ENCODE data around the gene IFIH1. TPM values are rescaled to one million over a fixed set of nuclear protein-coding genes. Genes with fewer than 3 reads are reported as not detected.

The IFIH1 gene
- total and polyA plus RNA-seq, 9 of the 15 experiments (the other 6 are each of a cell fraction or from before 2014, with no cell fraction given): 0.15 to 1.2 (median 0.60) TPM; not detected in 1

- H3K36me3 ChIP-seq (ENCODE audit: control insufficient read depth, insufficient read depth, low read length): no peaks in the 10 kb centered on the region
- no peaks in the 10 kb centered on the region for H3K9me3 ChIP-seq (replicated peaks; ENCODE audit: control insufficient read depth, insufficient read depth, low read depth, low read length)
- ChIA-PET POLR2A (no interaction called here), CTCF (ENCODE audit: low intra/inter-chr PET ratio) (no interaction called here)
- no peaks in the 10 kb centered on the region for H3K79me2 ChIP-seq (ENCODE audit: control insufficient read depth, insufficient read depth, low read length)
- no peaks in the 10 kb centered on the region for H3K9me1 ChIP-seq (ENCODE audit: control insufficient read depth, insufficient read depth, low read length)
- no peaks in the 10 kb centered on the region for H3K27me3 ChIP-seq (ENCODE audit: control insufficient read depth in 2 of 2, insufficient read depth in 2 of 2, low read length in 2 of 2)
- H3K9ac ChIP-seq (ENCODE audit: insufficient read depth in 1 of 2, low read depth in 2 of 2, low read length in 2 of 2): no peak overlapping the region
- no peaks in the 10 kb centered on the region for H4K20me1 ChIP-seq (replicated peaks; ENCODE audit: control insufficient read depth, insufficient read depth, low read length)
- no peak overlapping the region for H3K4me3 ChIP-seq
- H3K27ac ChIP-seq (ENCODE audit: extremely low read depth, low read depth, low read length): no peak overlapping the region
- ATAC-seq (no peak), DNase-seq (ENCODE audit: extremely low read depth in 1 of 4, low spot score in 3 of 4) (no peak), FAIRE-seq (no peak)
- WGBS (ENCODE audit: insufficient coverage, low coverage, missing lambda C conversion rate): 0% methylated on average over 1 of the region's 1 CpG
- BruUV-seq (replicated peaks): no TSS peak
- H3K4me2 ChIP-seq (ENCODE audit: insufficient read depth, low read length): no peak overlapping the region
- in situ Hi-C loops (cut with MboI) (loop anchor here (25.0 kb wide), 1 partner anchor 1059 kb away; no protein-coding TSS in a partner anchor), intact Hi-C loops (cut with micrococcal nuclease) (no loop called here)
- no peak overlapping the region for H2AFZ ChIP-seq (ENCODE audit: low read depth, low read length)
- H3K4me1 ChIP-seq (replicated peaks in 1 of 2; ENCODE audit: control insufficient read depth in 2 of 2, insufficient read depth in 2 of 2, low read length in 2 of 2): peaks cover 0 to 4% of the 10 kb centered on the region in 2 experiments; a peak in 2 of 5 replicates
- TF ChIP-seq HDAC8 (tag; IDR thresholded peaks at IDR 0.05) (no peak), ZNF274 (IDR thresholded peaks at IDR 0.05; ENCODE audit: borderline replicate concordance, low read depth, low read length) (no peak), MTA3 (IDR thresholded peaks at IDR 0.05; ENCODE audit: borderline replicate concordance) (no peak), TSHZ1 (CRISPR knock-in tag; IDR thresholded peaks at IDR 0.05) (no peak), ZC3H8 (IDR thresholded peaks at IDR 0.05) (no peak), CCNT2 (IDR thresholded peaks at IDR 0.05; ENCODE audit: borderline replicate concordance, extremely low read depth, insufficient read length, low read depth, low read length) (no peak), ZNF696 (CRISPR knock-in tag; conservative IDR thresholded peaks at IDR 0.05) (no peak), PCBP1 (IDR thresholded peaks at IDR 0.05; ENCODE audit: low read depth, low read length, poor library complexity, severe bottlenecking) (no peak), MTA2 (IDR thresholded peaks at IDR 0.05; ENCODE audit: low read depth) (no peak), AFF4 (CRISPR knock-in tag; IDR thresholded peaks at IDR 0.05) (no peak), ZMIZ1 (IDR thresholded peaks at IDR 0.05; ENCODE audit: low read depth in 2 of 2, low read length in 2 of 2) (no peak)
Observed at GRCh38 chr2:162320864-162321517, 2.5 kb upstream of the IFIH1 start.

Measured in K562 (cell line).